ENCODE data around the gene ATXN7L1.

The ATXN7L1 gene

GRCh38 chr7:105808703-105809590 lies 67.5 kb downstream of the ATXN7L1 start:
- WGBS (ENCODE audit: extremely low coverage, insufficient coverage, insufficient read length) = no CpG with 5 or more reads among the region's 8 CpGs
- Histone ChIP-seq H3K79me1 (ENCODE audit: low read length) (no peaks in the 10 kb centered on the region), H3K4me1 (ENCODE audit: control insufficient read depth in 1 of 2, insufficient read depth in 2 of 2, low read length in 2 of 2) (peaks cover 2 to 8% of the 10 kb centered on the region in 2 experiments), H3K4me3 (ENCODE audit: low read depth, low read length) (no peak overlapping the region), H2AFZ (ENCODE audit: insufficient read depth, low read length, poor library complexity) (no peak overlapping the region), H3K27ac (ENCODE audit: low read depth, low read length) (no peak overlapping the region), H3K14ac (ENCODE audit: low read length) (no peak overlapping the region), H3K27me3 (ENCODE audit: insufficient read depth, low read length) (no peaks in the 10 kb centered on the region), H3K79me2 (ENCODE audit: control insufficient read depth, insufficient read depth, low read length, poor library complexity) (no peaks in the 10 kb centered on the region), H2AK5ac (ENCODE audit: low read length) (no peak overlapping the region), H3K9me3 (ENCODE audit: insufficient read depth, low read depth, low read length) (no peaks in the 10 kb centered on the region), H4K12ac (ENCODE audit: low read depth, low read length) (no peak overlapping the region), H4K91ac (ENCODE audit: low read depth, low read length) (no peak overlapping the region), H3K18ac (ENCODE audit: low read length) (no peak overlapping the region), H3K4me2 (ENCODE audit: low read length) (no peak overlapping the region), H4K8ac (ENCODE audit: low read depth, low read length) (no peak overlapping the region), H2BK120ac (ENCODE audit: insufficient read depth, low read length, poor library complexity) (no peak overlapping the region), H3K23ac (ENCODE audit: low read length) (no peak overlapping the region), H2BK12ac (ENCODE audit: low read length) (no peak overlapping the region), H2BK5ac (ENCODE audit: low read depth, low read length, poor library complexity) (no peak overlapping the region), H3K36me3 (ENCODE audit: control insufficient read depth in 1 of 2, insufficient read depth in 2 of 2, low read length in 2 of 2) (no peaks in the 10 kb centered on the region), H3K4ac (ENCODE audit: low read depth, low read length) (no peak overlapping the region), H3K9ac (ENCODE audit: low read length) (no peak overlapping the region)
- peak in 1 of 2 donors; percentile 19 for DNase-seq

- Histone ChIP-seq H2AK5ac (ENCODE audit: low read length) (no peak overlapping the region), H3K4me3 (ENCODE audit: low read depth, low read length) (no peak overlapping the region), H3K4ac (ENCODE audit: low read depth, low read length) (no peak overlapping the region), H3K23ac (ENCODE audit: low read length) (no peak overlapping the region), H3K79me1 (ENCODE audit: low read length) (no peaks in the 10 kb centered on the region), H3K27me3 (ENCODE audit: insufficient read depth, low read length) (no peaks in the 10 kb centered on the region), H2AFZ (ENCODE audit: insufficient read depth, low read length, poor library complexity) (no peak overlapping the region), H2BK12ac (ENCODE audit: low read length) (no peak overlapping the region), H2BK5ac (ENCODE audit: low read depth, low read length, poor library complexity) (no peak overlapping the region), H3K9me3 (ENCODE audit: insufficient read depth, low read depth, low read length) (no peaks in the 10 kb centered on the region), H4K8ac (ENCODE audit: low read depth, low read length) (no peak overlapping the region), H3K4me2 (ENCODE audit: low read length) (no peak overlapping the region), H2BK120ac (ENCODE audit: insufficient read depth, low read length, poor library complexity) (no peak overlapping the region), H3K18ac (ENCODE audit: low read length) (no peak overlapping the region), H4K12ac (ENCODE audit: low read depth, low read length) (no peak overlapping the region), H3K79me2 (ENCODE audit: control insufficient read depth, insufficient read depth, low read length, poor library complexity) (no peaks in the 10 kb centered on the region), H3K9ac (ENCODE audit: low read length) (no peak overlapping the region), H3K14ac (ENCODE audit: low read length) (no peak overlapping the region), H4K91ac (ENCODE audit: low read depth, low read length) (no peak overlapping the region), H3K27ac (ENCODE audit: low read depth, low read length) (no peak overlapping the region), H3K36me3 (ENCODE audit: control insufficient read depth in 1 of 2, insufficient read depth in 2 of 2, low read length in 2 of 2) (no peaks in the 10 kb centered on the region), H3K4me1 (ENCODE audit: control insufficient read depth in 1 of 2, insufficient read depth in 2 of 2, low read length in 2 of 2) (peaks cover 7 to 12% of the 10 kb centered on the region in 2 experiments)
- no peak for DNase-seq
- WGBS (ENCODE audit: extremely low coverage, insufficient coverage, insufficient read length) = no CpG with 5 or more reads among the region's 1 CpG
Observed at GRCh38 chr7:105808209-105808608, 68.2 kb downstream of the ATXN7L1 start.

- Histone ChIP-seq H3K4ac (ENCODE audit: low read depth, low read length) (no peak overlapping the region), H3K27me3 (ENCODE audit: insufficient read depth, low read length) (no peaks in the 10 kb centered on the region), H3K9ac (ENCODE audit: low read length) (no peak overlapping the region), H2BK12ac (ENCODE audit: low read length) (no peak overlapping the region), H3K27ac (ENCODE audit: low read depth, low read length) (no peak overlapping the region), H3K4me3 (ENCODE audit: low read depth, low read length) (no peak overlapping the region), H3K23ac (ENCODE audit: low read length) (no peak overlapping the region), H2BK120ac (ENCODE audit: insufficient read depth, low read length, poor library complexity) (no peak overlapping the region), H3K79me2 (ENCODE audit: control insufficient read depth, insufficient read depth, low read length, poor library complexity) (no peaks in the 10 kb centered on the region), H2BK5ac (ENCODE audit: low read depth, low read length, poor library complexity) (no peak overlapping the region), H4K8ac (ENCODE audit: low read depth, low read length) (no peak overlapping the region), H3K9me3 (ENCODE audit: insufficient read depth, low read depth, low read length) (no peaks in the 10 kb centered on the region), H3K18ac (ENCODE audit: low read length) (no peak overlapping the region), H4K91ac (ENCODE audit: low read depth, low read length) (no peak overlapping the region), H3K4me2 (ENCODE audit: low read length) (no peak overlapping the region), H3K4me1 (ENCODE audit: control insufficient read depth in 1 of 2, insufficient read depth in 2 of 2, low read length in 2 of 2) (peaks cover 10 to 19% of the 10 kb centered on the region in 2 experiments), H3K36me3 (ENCODE audit: control insufficient read depth in 1 of 2, insufficient read depth in 2 of 2, low read length in 2 of 2) (no peaks in the 10 kb centered on the region), H4K12ac (ENCODE audit: low read depth, low read length) (no peak overlapping the region), H3K79me1 (ENCODE audit: low read length) (no peaks in the 10 kb centered on the region), H2AFZ (ENCODE audit: insufficient read depth, low read length, poor library complexity) (no peak overlapping the region), H2AK5ac (ENCODE audit: low read length) (no peak overlapping the region), H3K14ac (ENCODE audit: low read length) (no peak overlapping the region)
- no CpG with 5 or more reads among the region's 4 CpGs for WGBS (ENCODE audit: extremely low coverage, insufficient coverage, insufficient read length)
- DNase-seq = no peak
Observed at GRCh38 chr7:105807448-105807762, 69.0 kb downstream of the ATXN7L1 start.

GRCh38 chr7:105806592-105807447 lies 69.6 kb downstream of the ATXN7L1 start:
- Histone ChIP-seq H3K4me2 (ENCODE audit: low read length) (no peak overlapping the region), H2BK120ac (ENCODE audit: insufficient read depth, low read length, poor library complexity) (no peak overlapping the region), H2AFZ (ENCODE audit: insufficient read depth, low read length, poor library complexity) (no peak overlapping the region), H3K36me3 (ENCODE audit: control insufficient read depth in 1 of 2, insufficient read depth in 2 of 2, low read length in 2 of 2) (no peaks in the 10 kb centered on the region), H3K4me1 (ENCODE audit: control insufficient read depth in 1 of 2, insufficient read depth in 2 of 2, low read length in 2 of 2) (peaks cover 10 to 23% of the 10 kb centered on the region in 2 experiments), H3K4me3 (ENCODE audit: low read depth, low read length) (no peak overlapping the region), H3K4ac (ENCODE audit: low read depth, low read length) (no peak overlapping the region), H3K9ac (ENCODE audit: low read length) (no peak overlapping the region), H3K14ac (ENCODE audit: low read length) (no peak overlapping the region), H4K8ac (ENCODE audit: low read depth, low read length) (no peak overlapping the region), H3K9me3 (ENCODE audit: insufficient read depth, low read depth, low read length) (no peaks in the 10 kb centered on the region), H3K23ac (ENCODE audit: low read length) (no peak overlapping the region), H3K18ac (ENCODE audit: low read length) (no peak overlapping the region), H4K91ac (ENCODE audit: low read depth, low read length) (no peak overlapping the region), H3K79me2 (ENCODE audit: control insufficient read depth, insufficient read depth, low read length, poor library complexity) (no peaks in the 10 kb centered on the region), H2AK5ac (ENCODE audit: low read length) (no peak overlapping the region), H3K27me3 (ENCODE audit: insufficient read depth, low read length) (no peaks in the 10 kb centered on the region), H3K79me1 (ENCODE audit: low read length) (no peaks in the 10 kb centered on the region), H4K12ac (ENCODE audit: low read depth, low read length) (no peak overlapping the region), H3K27ac (ENCODE audit: low read depth, low read length) (no peak overlapping the region), H2BK12ac (ENCODE audit: low read length) (no peak overlapping the region), H2BK5ac (ENCODE audit: low read depth, low read length, poor library complexity) (no peak overlapping the region)
- peak in 1 of 2 donors; percentile 39 for DNase-seq
- WGBS (ENCODE audit: extremely low coverage, insufficient coverage, insufficient read length) = no CpG with 5 or more reads among the region's 5 CpGs

Measured in trophoblast cell (in vitro differentiated cells and primary cell).